Type B pancreatic cell (in vitro differentiated cells): ENCODE measurements around the gene STK38L. TPM values are rescaled to one million over a fixed set of nuclear protein-coding genes. Genes with fewer than 3 reads are reported as not detected.

ENCODE experiments used
- DNase-seq: peaks from one replicate; pipeline ENCODE4 v3.0.0; 2021; ENCODE audit warnings: mixed read lengths; ENCODE audit not compliant: unreplicated experiment; ENCODE audit errors: extremely low spot score
- H3K27ac Mint-ChIP-seq: 2 replicates; pipeline ENCODE4 v1.8.0; 2021; ENCODE audit warnings: mild to moderate bottlenecking, mixed read lengths
- H3K27me3 Mint-ChIP-seq: 2 replicates; pipeline ENCODE4 v1.8.0; 2021; ENCODE audit warnings: mixed read lengths
- H3K36me3 Mint-ChIP-seq: 2 replicates; pipeline ENCODE4 v1.8.0; 2021; ENCODE audit warnings: mixed read lengths
- H3K4me1 Mint-ChIP-seq: one replicate; pipeline ENCODE4 v1.8.0; 2021; ENCODE audit warnings: mixed read lengths; ENCODE audit not compliant: unreplicated experiment
- H3K4me3 Mint-ChIP-seq: 2 replicates; pipeline ENCODE4 v1.8.0; 2021; ENCODE audit warnings: mild to moderate bottlenecking, mixed read lengths
- H3K9me3 Mint-ChIP-seq: 2 replicates; pipeline ENCODE4 v1.8.0; 2021; ENCODE audit warnings: mixed read lengths
- CTCF ChIP-seq: fragments of 200-600 bp; sonication (generic); conservative IDR thresholded peaks from 2 replicates; pipeline ENCODE4 v1.5.0; 2021; ENCODE audit warnings: antibody characterized with exemption, mild to moderate bottlenecking
- total RNA-seq: library from RNA; stranded (reverse); gene quantifications from 2 replicates; pipeline ENCODE4 v1.2.1, GENCODE V29; 2021; ENCODE audit warnings: low replicate concordance

The STK38L gene
- total RNA-seq, 1 donor from 2014 or later, result 43.1 TPM

GRCh38 chr12:27304856-27305255, 60.8 kb downstream of the STK38L start:
- Mint-ChIP-seq H3K36me3 (peaks cover 28% of the 10 kb centered on the region), H3K9me3 (no peaks in the 10 kb centered on the region), H3K4me3 (no peak overlapping the region), H3K4me1 (no peaks in the 10 kb centered on the region), H3K27me3 (no peaks in the 10 kb centered on the region), H3K27ac (no peak overlapping the region)
- DNase-seq, result no peak
- no peak for TF ChIP-seq CTCF

DNA sequence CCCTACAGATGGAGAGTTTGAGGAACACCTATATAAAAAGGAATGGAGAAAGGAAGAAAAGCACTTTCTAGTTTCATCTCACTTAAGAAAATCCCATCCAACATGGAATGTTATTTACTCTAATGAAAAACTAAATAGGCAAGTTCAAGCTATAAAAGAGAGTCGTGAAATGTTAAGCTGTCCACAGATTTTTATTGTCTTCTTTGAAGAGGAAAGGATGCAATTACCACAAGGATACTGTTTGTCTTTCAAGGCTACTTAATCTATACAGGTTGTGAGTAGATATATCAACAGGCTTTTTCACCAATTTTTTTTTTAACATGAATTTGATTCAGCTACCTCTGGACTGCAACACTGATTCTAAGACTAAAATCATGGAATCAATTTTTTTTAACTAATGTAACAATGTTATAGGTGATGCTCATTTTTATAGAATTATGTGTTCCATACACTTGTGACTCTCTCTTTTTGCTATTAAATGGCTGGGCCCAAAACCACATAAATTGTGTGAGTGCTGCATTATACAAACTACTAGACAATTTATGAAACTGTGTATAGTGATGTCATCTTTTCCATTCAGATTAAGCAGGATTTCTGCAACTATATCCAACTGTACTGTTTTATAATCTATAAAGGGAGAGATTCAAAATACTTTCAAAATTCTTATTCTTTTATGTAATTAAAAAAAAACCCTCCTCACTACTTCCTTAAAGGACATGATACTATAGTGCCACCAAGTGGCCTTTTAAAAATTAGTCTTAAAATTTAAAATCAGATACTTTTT, 61.8 kb downstream of the STK38L start:
- H3K4me1 Mint-ChIP-seq, result no peaks in the 10 kb centered on the region
- H3K4me3 Mint-ChIP-seq, result no peak overlapping the region
- no peaks in the 10 kb centered on the region for H3K27me3 Mint-ChIP-seq
- peak overlapping the region; percentile 1 for H3K27ac Mint-ChIP-seq
- TF ChIP-seq CTCF, result peak; percentile 80
- H3K9me3 Mint-ChIP-seq, result no peaks in the 10 kb centered on the region
- no peak for DNase-seq
- H3K36me3 Mint-ChIP-seq, result peaks cover 25% of the 10 kb centered on the region

GRCh38 chr12:27309293-27309994, 65.4 kb downstream of the STK38L start:
- Mint-ChIP-seq H3K36me3 (peaks cover 30% of the 10 kb centered on the region), H3K27ac (no peak overlapping the region), H3K27me3 (no peaks in the 10 kb centered on the region), H3K4me3 (no peak overlapping the region), H3K9me3 (no peaks in the 10 kb centered on the region), H3K4me1 (no peaks in the 10 kb centered on the region)
- no peak for TF ChIP-seq CTCF
- DNase-seq, result no peak

DNA sequence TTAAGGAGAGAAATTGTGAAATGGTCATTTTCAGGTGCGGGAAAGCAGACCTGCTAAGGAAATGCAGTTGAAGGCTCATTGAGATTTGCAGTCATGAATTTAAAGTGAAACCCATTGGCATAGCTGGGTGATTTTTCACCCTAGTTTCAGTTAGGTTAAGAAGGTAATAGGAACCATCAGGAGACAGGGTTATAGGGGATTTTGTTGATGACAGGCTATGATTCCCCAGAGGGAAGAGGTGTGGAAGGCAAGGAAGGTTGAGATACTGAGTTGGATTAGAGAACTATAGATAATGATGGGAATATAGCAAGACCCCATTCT, 65.9 kb downstream of the STK38L start:
- Mint-ChIP-seq H3K4me1 (no peaks in the 10 kb centered on the region), H3K27me3 (no peaks in the 10 kb centered on the region), H3K4me3 (no peak overlapping the region), H3K36me3 (peaks cover 32% of the 10 kb centered on the region), H3K9me3 (no peaks in the 10 kb centered on the region), H3K27ac (no peak overlapping the region)
- TF ChIP-seq CTCF, result no peak
- DNase-seq, result no peak

DNA sequence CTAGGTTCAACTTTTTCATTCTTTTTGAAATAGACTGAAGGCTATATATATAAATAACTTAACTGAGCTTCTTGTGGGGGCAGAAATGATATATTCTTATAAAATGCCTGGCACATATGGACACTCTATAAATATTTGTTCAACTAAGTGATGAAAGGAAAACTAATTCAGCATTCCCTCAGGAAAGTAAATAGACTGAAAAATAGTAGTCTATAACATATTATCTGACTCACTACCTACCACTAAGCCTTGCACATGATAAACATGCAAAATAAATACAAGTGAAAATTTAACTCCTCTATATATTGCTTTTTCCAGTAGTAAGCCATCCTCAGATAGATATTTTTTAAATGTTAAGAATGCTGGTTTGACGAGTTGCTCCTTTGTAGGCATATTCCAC, 72.9 kb downstream of the STK38L start:
- Mint-ChIP-seq H3K9me3 (no peaks in the 10 kb centered on the region), H3K27me3 (no peaks in the 10 kb centered on the region), H3K4me3 (no peak overlapping the region), H3K27ac (no peak overlapping the region), H3K36me3 (peaks cover 39% of the 10 kb centered on the region), H3K4me1 (no peaks in the 10 kb centered on the region)
- DNase-seq, result no peak
- no peak for TF ChIP-seq CTCF
